GM12891 (cell line): Measurements from ENCODE around the gene RPP25L.

Experiments used
- PAX5 ChIP-seq: IDR thresholded peaks from 2 replicates; pipeline ENCODE4 v1.6.1; 2011; ENCODE audit warnings: low read length, moderate library complexity, mild to moderate bottlenecking; ENCODE audit not compliant: insufficient read depth, severe bottlenecking
- POLR2A ChIP-seq: IDR thresholded peaks from 2 replicates; pipeline ENCODE4 v1.6.1; 2011; ENCODE audit warnings: low read depth, low read length, control low read depth
- TAF1 ChIP-seq: IDR thresholded peaks from 2 replicates; pipeline ENCODE4 v1.6.1; 2011; ENCODE audit warnings: low read depth, low read length, control low read depth

- TF ChIP-seq POLR2A (no peak), TAF1 (no peak), PAX5 (no peak)
Measured at GRCh38 chr9:34644766-34645314, 32.9 kb upstream of the RPP25L start.
